ENCODE measurements around the gene SLC9A6. TPM values are rescaled to one million over a fixed set of nuclear protein-coding genes. Genes with fewer than 3 reads are reported as not detected.

SLC9A6 gene
- total and polyA plus RNA-seq, 9 of the 15 experiments (the other 6 are each of a cell fraction or from before 2014, with no cell fraction given) = 3.7 to 13.9 (median 9.9) TPM

DNA sequence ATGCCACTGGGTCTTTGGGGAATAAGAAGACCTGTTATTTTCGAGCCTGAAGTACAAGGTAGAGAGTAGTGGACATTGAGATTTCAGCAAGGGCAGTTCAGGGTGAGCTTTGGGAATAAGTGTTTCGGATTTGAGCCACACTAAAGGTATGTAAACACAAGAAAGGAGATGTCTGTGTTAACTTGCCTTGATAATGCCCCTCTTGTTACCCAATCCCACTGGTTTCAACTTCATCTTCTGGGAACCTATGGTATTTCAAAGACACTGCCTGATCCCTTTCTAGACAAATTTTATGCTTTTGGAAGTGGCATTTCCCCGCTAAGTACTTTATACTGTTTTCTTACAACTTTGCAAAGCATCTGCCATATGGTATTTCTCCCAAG, 79.4 kb downstream of the SLC9A6 start:
- no TSS peak for BruUV-seq (replicated peaks)
- WGBS (ENCODE audit: insufficient coverage, low coverage, missing lambda C conversion rate) = 0% methylated on average over 3 of the region's 3 CpGs
- FAIRE-seq (no peak), DNase-seq (ENCODE audit: extremely low read depth in 1 of 4, low spot score in 3 of 4) (no peak), ATAC-seq (no peak)
- H3K79me2 ChIP-seq (ENCODE audit: control insufficient read depth, insufficient read depth, low read length) = no peaks in the 10 kb centered on the region
- H3K4me3 ChIP-seq = no peak overlapping the region
- H3K4me1 ChIP-seq (replicated peaks in 1 of 2; ENCODE audit: control insufficient read depth in 2 of 2, insufficient read depth in 2 of 2, low read length in 2 of 2) = no peaks in the 10 kb centered on the region; a peak in 1 of 5 replicates
- H4K20me1 ChIP-seq (replicated peaks; ENCODE audit: control insufficient read depth, insufficient read depth, low read length) = no peaks in the 10 kb centered on the region
- H3K36me3 ChIP-seq (ENCODE audit: control insufficient read depth, insufficient read depth, low read length) = no peaks in the 10 kb centered on the region
- H3K9ac ChIP-seq (ENCODE audit: insufficient read depth in 1 of 2, low read depth in 2 of 2, low read length in 2 of 2) = no peak overlapping the region
- intact Hi-C loops (cut with micrococcal nuclease) (no loop called here), in situ Hi-C loops (cut with MboI) (no loop called here)
- H3K4me2 ChIP-seq (ENCODE audit: insufficient read depth, low read length) = no peak overlapping the region
- no peaks in the 10 kb centered on the region for H3K9me3 ChIP-seq (replicated peaks; ENCODE audit: control insufficient read depth, insufficient read depth, low read depth, low read length)
- POLR2A ChIA-PET = no interaction called here
- H2AFZ ChIP-seq (ENCODE audit: low read depth, low read length) = no peak overlapping the region
- H3K27ac ChIP-seq (ENCODE audit: extremely low read depth, low read depth, low read length) = no peak overlapping the region
- no peaks in the 10 kb centered on the region for H3K9me1 ChIP-seq (ENCODE audit: control insufficient read depth, insufficient read depth, low read length)
- CTCF ChIA-PET (ENCODE audit: low intra/inter-chr PET ratio) = no interaction called here
- peaks cover 26 to 32% of the 10 kb centered on the region in 2 experiments; a peak in 4 of 5 replicates for H3K27me3 ChIP-seq (ENCODE audit: control insufficient read depth in 2 of 2, insufficient read depth in 2 of 2, low read length in 2 of 2)
- TF ChIP-seq GABPA (tag; conservative IDR thresholded peaks at IDR 0.05; ENCODE audit: low read depth) (no peak), NUFIP1 (IDR thresholded peaks at IDR 0.05; ENCODE audit: partially characterized antibody) (no peak), ZNF282 (CRISPR knock-in tag; IDR thresholded peaks at IDR 0.05) (no peak), ZFX (CRISPR knock-in tag; IDR thresholded peaks at IDR 0.05) (no peak), ZNF778 (CRISPR knock-in tag; IDR thresholded peaks at IDR 0.05) (no peak), NEUROD1 (IDR thresholded peaks at IDR 0.05; ENCODE audit: borderline replicate concordance, low read depth, low read length, partially characterized antibody) (no peak), ZNF3 (CRISPR knock-in tag; IDR thresholded peaks at IDR 0.05) (no peak), TRIM24 (IDR thresholded peaks at IDR 0.05) (no peak), HDAC1 (IDR thresholded peaks at IDR 0.05) (no peak)
- TF ChIP-seq, protein P1, sequence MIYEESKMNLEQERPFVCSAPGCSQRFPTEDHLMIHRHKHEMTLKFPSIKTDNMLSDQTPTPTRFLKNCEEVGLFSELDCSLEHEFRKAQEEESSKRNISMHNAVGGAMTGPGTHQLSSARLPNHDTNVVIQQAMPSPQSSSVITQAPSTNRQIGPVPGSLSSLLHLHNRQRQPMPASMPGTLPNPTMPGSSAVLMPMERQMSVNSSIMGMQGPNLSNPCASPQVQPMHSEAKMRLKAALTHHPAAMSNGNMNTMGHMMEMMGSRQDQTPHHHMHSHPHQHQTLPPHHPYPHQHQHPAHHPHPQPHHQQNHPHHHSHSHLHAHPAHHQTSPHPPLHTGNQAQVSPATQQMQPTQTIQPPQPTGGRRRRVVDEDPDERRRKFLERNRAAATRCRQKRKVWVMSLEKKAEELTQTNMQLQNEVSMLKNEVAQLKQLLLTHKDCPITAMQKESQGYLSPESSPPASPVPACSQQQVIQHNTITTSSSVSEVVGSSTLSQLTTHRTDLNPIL (CRISPR knock-in tag; IDR thresholded peaks at IDR 0.05) = no peak
- TF ChIP-seq, protein P2, sequence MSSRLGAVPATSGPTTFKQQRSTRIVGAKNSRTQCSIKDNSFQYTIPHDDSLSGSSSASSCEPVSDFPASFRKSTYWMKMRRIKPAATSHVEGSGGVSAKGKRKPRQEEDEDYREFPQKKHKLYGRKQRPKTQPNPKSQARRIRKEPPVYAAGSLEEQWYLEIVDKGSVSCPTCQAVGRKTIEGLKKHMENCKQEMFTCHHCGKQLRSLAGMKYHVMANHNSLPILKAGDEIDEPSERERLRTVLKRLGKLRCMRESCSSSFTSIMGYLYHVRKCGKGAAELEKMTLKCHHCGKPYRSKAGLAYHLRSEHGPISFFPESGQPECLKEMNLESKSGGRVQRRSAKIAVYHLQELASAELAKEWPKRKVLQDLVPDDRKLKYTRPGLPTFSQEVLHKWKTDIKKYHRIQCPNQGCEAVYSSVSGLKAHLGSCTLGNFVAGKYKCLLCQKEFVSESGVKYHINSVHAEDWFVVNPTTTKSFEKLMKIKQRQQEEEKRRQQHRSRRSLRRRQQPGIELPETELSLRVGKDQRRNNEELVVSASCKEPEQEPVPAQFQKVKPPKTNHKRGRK (tag; IDR thresholded peaks at IDR 0.05) = no peak
- TF ChIP-seq, protein P3, sequence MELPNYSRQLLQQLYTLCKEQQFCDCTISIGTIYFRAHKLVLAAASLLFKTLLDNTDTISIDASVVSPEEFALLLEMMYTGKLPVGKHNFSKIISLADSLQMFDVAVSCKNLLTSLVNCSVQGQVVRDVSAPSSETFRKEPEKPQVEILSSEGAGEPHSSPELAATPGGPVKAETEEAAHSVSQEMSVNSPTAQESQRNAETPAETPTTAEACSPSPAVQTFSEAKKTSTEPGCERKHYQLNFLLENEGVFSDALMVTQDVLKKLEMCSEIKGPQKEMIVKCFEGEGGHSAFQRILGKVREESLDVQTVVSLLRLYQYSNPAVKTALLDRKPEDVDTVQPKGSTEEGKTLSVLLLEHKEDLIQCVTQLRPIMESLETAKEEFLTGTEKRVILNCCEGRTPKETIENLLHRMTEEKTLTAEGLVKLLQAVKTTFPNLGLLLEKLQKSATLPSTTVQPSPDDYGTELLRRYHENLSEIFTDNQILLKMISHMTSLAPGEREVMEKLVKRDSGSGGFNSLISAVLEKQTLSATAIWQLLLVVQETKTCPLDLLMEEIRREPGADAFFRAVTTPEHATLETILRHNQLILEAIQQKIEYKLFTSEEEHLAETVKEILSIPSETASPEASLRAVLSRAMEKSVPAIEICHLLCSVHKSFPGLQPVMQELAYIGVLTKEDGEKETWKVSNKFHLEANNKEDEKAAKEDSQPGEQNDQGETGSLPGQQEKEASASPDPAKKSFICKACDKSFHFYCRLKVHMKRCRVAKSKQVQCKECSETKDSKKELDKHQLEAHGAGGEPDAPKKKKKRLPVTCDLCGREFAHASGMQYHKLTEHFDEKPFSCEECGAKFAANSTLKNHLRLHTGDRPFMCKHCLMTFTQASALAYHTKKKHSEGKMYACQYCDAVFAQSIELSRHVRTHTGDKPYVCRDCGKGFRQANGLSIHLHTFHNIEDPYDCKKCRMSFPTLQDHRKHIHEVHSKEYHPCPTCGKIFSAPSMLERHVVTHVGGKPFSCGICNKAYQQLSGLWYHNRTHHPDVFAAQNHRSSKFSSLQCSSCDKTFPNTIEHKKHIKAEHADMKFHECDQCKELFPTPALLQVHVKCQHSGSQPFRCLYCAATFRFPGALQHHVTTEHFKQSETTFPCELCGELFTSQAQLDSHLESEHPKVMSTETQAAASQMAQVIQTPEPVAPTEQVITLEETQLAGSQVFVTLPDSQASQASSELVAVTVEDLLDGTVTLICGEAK (IDR thresholded peaks at IDR 0.05) = no peak
- TF ChIP-seq, protein P3 (CRISPR knock-in tag; IDR thresholded peaks at IDR 0.05) = no peak

Data from K562 (cell line).